Rectal smooth muscle tissue (tissue), 1 donor: ENCODE results near the gene SIK3.
A peak's percentile ranks its signal among the peaks of the same experiment; 100 is the strongest.

Experiments used
- H3K27ac ChIP-seq: one replicate; pipeline ENCODE4 v1.7.0; 2013; ENCODE audit warnings: low read depth, low read length, inconsistent platforms
- H3K27me3 ChIP-seq: one replicate; pipeline ENCODE4 v1.7.0; 2013; ENCODE audit warnings: low read length; ENCODE audit not compliant: control insufficient read depth, insufficient read depth
- H3K36me3 ChIP-seq: one replicate; pipeline ENCODE4 v1.7.0; 2013; ENCODE audit warnings: low read length; ENCODE audit not compliant: control insufficient read depth, insufficient read depth
- H3K4me1 ChIP-seq: one replicate; pipeline ENCODE4 v1.7.0; 2013; ENCODE audit warnings: low read length; ENCODE audit not compliant: control insufficient read depth, insufficient read depth
- H3K4me3 ChIP-seq: one replicate; pipeline ENCODE4 v1.7.0; 2013; ENCODE audit warnings: low read length
- H3K9ac ChIP-seq: one replicate; pipeline ENCODE4 v1.7.0; 2013; ENCODE audit warnings: low read length

SIK3 gene

DNA sequence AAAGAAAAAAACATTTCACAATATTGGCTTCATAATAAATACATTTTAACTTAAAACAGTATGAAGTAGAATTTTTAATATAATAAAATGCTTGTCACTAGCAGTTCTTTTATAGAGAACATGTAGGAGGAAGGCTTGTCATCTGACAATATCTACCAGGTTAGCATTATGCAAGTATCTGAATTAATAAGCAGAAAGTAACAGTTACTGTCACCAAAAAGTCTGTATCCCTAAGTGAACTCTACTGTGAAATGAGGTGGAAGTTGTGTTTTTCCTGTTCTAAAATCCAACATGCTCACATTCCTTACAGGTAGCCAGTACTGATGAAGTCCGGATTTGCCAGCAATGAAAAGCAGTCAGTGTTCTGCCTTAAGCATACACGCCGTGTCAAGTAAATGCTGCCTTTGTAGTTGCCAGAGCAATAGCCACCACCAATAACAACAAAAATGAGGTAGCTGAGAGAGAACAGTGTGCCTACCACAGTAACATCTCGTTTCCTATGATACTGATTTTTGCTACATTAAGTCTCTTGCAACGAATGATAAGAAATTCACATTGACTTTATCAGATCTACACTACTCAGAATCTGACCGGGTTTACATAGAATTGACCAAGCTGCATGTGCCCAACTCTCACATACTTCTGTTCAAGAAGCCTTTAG lies 95.5 kb downstream of the SIK3 start:
- Histone ChIP-seq H3K36me3 (no peaks in the 10 kb centered on the region), H3K27ac (no peak overlapping the region), H3K4me1 (peaks cover 3% of the 10 kb centered on the region), H3K27me3 (no peaks in the 10 kb centered on the region), H3K4me3 (no peak overlapping the region), H3K9ac (no peak overlapping the region)

DNA sequence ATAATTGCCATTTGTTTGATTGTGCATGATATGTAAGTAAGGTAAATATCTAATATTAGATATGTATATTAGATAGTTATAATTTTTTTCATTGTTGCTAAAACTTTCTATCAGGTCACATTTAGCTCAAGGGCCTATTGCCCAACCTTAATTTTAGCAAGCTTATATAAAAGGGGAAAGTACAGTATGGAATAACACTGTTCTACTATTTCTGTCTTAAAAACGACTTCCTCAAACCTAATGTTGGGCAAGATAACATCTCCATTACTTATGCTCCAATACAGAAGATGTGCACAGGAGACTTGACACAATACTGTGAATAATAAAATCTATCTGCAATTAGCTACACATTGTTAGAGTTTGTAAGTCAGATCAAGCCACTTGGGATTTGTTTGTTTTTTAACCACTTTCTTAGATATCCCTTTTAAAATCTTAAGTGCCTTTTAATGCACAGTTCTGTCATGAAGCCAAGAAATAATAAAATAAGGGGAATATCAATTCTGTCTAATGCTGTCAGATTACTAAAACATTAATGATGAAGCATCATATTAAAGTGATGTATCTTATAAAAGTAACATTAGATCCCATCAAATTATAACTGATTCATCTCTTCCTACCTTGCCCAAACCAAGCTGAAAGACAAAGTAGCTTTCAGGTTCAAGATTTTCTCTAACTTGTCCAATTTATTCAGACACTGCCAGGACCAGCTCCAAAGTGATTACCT lies 98.1 kb downstream of the SIK3 start:
- Histone ChIP-seq H3K27me3 (no peaks in the 10 kb centered on the region), H3K27ac (no peak overlapping the region), H3K9ac (no peak overlapping the region), H3K4me1 (peaks cover 3% of the 10 kb centered on the region), H3K4me3 (no peak overlapping the region), H3K36me3 (no peaks in the 10 kb centered on the region)

DNA sequence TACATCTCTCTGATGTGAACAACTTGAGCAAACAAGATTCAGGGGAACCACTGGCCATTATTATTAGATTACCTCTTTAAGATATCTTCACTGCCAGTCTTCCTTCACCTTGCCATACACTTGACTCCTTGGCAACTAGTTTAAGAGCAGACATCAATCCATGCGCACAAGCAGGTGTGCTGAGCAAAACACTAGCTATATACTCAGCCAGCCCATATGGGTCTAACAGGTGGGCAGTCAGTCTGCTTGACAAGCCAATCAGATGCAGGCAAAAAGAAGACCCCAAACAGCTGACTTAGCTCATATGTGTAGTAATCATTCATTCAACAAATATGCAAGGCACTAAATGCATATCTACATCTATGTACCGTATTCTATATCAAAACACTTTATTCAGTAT lies 101.2 kb downstream of the SIK3 start:
- no peak overlapping the region for H3K27ac ChIP-seq
- H3K4me3 ChIP-seq = no peak overlapping the region

DNA sequence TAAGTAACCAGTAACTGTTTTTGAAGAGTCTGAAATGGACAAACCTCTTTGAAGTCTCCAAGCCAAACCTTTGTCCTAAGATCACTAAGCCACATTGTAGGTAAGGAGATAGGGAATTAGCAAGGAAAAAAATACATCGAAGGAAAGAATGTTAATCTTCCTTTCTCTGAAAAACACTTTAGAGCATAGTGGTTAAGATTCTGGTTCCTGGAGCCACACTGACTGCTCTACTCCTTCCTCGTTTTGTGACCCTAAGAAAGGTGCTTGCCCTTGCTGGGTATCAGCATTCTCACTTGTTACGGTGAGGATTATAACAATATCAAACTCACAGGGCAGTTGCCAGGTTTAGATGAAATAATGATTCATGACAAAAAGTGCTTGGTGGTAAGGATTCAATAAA lies 104.0 kb downstream of the SIK3 start:
- Histone ChIP-seq H3K27me3 (no peaks in the 10 kb centered on the region), H3K9ac (no peak overlapping the region), H3K4me3 (no peak overlapping the region), H3K4me1 (peaks cover 19% of the 10 kb centered on the region), H3K36me3 (no peaks in the 10 kb centered on the region), H3K27ac (no peak overlapping the region)

More for the DNA sequence above, 101.2 kb downstream of the SIK3 start:
- Histone ChIP-seq H3K36me3 (no peaks in the 10 kb centered on the region), H3K4me1 (peaks cover 7% of the 10 kb centered on the region), H3K9ac (no peak overlapping the region), H3K27me3 (no peaks in the 10 kb centered on the region)

DNA sequence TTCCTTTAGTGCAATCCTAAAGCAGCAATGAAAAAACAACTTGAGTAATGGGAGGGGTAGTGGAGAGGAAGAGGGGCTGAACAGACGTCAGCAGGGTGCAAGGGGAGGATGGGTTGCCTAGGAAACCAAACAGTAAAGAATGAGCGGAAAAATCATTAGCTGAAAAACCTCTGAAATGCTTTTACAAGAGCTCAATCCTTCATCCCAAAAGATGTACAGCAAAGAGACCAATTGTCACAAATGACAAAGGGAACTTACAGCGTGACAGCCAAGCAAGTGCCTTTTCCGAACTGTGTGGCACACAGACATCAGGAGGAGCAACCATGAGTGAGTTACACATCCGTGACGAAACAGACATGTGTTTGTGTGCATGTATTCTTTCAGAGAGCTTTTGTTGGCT lies 104.6 kb downstream of the SIK3 start:
- Histone ChIP-seq H3K27me3 (no peaks in the 10 kb centered on the region), H3K36me3 (no peaks in the 10 kb centered on the region), H3K27ac (no peak overlapping the region), H3K9ac (no peak overlapping the region), H3K4me1 (peaks cover 23% of the 10 kb centered on the region), H3K4me3 (no peak overlapping the region)

DNA sequence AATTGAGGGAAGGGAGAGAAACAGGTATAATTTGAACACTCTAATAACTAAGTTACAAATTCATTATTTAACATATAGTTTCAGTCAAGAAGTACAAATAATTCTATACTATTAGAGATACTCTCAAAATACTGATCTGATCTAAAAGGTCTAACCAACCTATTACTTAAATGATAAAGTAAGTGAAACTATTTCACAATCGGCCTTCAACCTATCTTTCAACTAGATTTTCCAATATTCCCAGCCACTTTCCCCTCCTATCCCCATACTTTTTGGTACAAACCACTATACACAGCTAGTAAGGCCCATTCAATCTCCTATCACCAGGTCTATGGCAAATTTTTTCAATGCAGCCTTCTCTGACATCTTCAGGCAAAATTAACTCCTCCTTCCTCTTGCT lies 106.7 kb downstream of the SIK3 start:
- H3K4me3 ChIP-seq = no peak overlapping the region
- no peaks in the 10 kb centered on the region for H3K36me3 ChIP-seq
- no peaks in the 10 kb centered on the region for H3K27me3 ChIP-seq
- peaks cover 33% of the 10 kb centered on the region for H3K4me1 ChIP-seq
- no peak overlapping the region for H3K9ac ChIP-seq
- no peak overlapping the region for H3K27ac ChIP-seq

DNA sequence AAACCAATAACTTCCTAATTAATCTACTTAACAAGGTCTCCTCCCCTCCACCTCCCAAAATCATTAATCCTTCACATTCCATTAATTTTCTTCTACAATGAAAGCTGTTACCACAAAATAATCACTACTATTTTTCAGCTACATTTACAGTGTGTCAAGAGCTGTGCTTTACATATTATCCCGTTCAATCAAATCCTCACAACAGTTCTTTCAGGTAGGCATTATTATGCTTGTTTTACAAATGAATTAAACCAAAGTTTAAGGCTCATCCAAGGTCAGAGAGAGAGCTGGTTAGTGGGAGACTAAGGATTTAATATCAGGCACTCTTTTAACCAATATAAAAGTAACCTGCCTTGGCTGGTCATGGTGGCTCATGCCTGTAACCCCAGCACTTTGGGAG lies 107.4 kb downstream of the SIK3 start:
- Histone ChIP-seq H3K27me3 (no peaks in the 10 kb centered on the region), H3K9ac (no peak overlapping the region), H3K4me1 (peaks cover 35% of the 10 kb centered on the region), H3K27ac (no peak overlapping the region), H3K36me3 (no peaks in the 10 kb centered on the region), H3K4me3 (no peak overlapping the region)

DNA sequence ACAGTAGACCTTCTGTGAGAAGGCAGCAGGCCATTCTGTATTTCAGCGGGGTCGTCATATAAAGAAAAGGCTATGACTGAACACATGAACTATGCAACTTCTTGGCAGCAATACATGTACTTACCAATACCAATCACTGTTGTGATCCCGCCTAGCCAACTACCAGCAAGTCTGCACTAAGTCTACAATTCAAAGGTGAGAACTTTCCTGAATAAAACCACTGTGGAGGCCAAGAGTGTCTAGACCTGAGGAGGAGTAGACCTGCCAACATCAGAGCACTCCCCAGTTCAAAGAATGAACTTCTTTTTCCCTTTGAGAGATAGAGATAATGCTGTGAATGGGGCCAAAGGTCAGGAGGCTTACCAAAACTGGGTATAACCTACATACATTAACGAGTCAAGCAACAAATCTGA lies 108.2 kb downstream of the SIK3 start:
- peaks cover 36% of the 10 kb centered on the region for H3K4me1 ChIP-seq
- H3K36me3 ChIP-seq = no peaks in the 10 kb centered on the region
- no peak overlapping the region for H3K4me3 ChIP-seq
- H3K9ac ChIP-seq = no peak overlapping the region
- no peaks in the 10 kb centered on the region for H3K27me3 ChIP-seq
- peak overlapping the region; percentile 35 for H3K27ac ChIP-seq

DNA sequence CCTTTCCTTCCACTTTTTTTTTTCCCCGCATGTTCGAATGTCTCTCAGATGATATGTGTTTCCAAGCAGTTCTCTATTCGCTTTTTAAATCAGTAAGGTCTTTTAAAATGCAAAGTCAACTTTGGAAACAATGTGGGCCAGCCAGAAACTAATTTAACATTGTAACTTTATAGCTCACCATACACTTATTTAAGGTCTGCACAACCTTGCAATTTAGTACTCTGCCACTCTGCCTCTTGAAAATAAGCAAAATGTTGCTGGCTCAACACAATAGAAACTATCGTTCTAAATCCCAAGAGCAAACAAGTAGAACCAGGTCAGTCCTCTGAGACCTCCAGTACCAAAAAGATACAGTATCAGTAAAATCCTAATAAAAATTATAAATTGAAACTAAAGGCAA lies 109.0 kb downstream of the SIK3 start:
- Histone ChIP-seq H3K9ac (no peak overlapping the region), H3K36me3 (no peaks in the 10 kb centered on the region), H3K27me3 (no peaks in the 10 kb centered on the region), H3K27ac (peak overlapping the region; percentile 61), H3K4me1 (peaks cover 42% of the 10 kb centered on the region), H3K4me3 (no peak overlapping the region)

DNA sequence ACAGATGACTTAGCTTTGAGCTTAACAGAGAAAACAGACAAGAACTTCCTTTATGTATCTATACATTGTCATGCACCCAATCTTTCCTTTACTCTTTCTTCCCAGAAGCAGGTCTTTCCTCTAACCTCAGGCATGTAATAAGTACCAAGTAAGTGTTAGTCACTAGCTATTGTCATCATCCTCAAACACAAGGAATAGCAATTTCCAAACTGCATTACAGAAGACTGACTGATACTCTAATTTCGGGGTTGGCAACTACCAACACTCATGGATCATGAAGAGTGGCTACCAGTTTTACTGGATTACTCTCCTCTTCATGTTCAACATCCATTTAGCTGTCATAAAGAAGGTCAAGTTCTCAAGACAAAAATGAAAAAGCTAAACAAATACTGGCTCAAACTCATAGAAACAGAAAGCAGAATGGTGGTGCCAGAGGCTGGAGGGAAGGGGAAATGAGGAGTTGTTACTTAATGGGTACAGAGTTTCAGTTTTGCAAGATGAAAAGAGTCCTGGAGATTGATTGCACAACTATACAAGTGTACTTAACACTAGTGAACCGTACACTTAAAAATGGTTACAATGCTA lies 111.6 kb downstream of the SIK3 start:
- Histone ChIP-seq H3K9ac (no peak overlapping the region), H3K4me3 (no peak overlapping the region), H3K4me1 (peaks cover 38% of the 10 kb centered on the region)

DNA sequence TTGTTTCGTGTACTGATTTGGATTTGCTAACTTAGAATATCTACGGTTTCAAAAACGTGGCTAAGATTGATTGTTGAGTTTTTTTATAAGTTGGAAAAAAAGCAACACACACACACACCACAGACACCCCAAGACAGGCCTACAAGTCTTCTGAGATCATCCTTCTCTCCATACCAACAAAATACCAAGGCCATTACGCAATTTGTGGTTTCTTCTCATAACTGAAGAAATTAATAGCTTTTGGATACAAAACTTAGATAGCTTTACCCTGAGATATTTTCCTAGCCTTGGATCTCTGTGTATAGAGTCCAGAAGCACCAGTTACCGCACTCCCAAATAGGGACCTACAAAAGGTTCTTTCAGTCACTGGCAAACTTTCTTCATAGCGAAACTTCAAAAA lies 113.6 kb downstream of the SIK3 start:
- Histone ChIP-seq H3K4me3 (peak overlapping the region; percentile 33), H3K9ac (no peak overlapping the region), H3K27me3 (no peaks in the 10 kb centered on the region), H3K4me1 (peaks cover 31% of the 10 kb centered on the region), H3K36me3 (no peaks in the 10 kb centered on the region), H3K27ac (peak overlapping the region; percentile 67)

More for the DNA sequence above, 111.6 kb downstream of the SIK3 start:
- Histone ChIP-seq H3K27me3 (no peaks in the 10 kb centered on the region), H3K36me3 (no peaks in the 10 kb centered on the region), H3K27ac (peak overlapping the region; percentile 60)

DNA sequence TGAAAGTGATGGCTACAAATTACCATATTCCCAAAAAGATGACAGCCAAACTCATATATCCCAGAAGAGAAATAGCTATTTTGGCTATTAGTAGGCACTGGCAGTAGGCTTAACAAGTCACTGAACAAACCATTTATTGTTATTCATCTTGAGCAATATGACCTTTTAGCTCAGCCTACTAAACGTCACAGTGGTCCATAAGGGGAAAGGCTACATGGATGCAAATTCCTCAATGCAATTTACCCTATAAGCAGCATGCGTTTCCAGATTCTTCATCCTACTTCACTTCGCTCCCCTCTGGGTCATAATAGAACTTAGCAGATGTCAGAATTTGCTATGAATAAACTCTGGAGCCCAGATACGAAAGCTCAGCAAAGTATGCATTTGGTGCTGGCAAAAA lies 114.0 kb downstream of the SIK3 start:
- no peaks in the 10 kb centered on the region for H3K36me3 ChIP-seq
- H3K27ac ChIP-seq = peak overlapping the region; percentile 67
- peak overlapping the region; percentile 33 for H3K4me3 ChIP-seq
- H3K27me3 ChIP-seq = no peaks in the 10 kb centered on the region
- peaks cover 28% of the 10 kb centered on the region for H3K4me1 ChIP-seq
- H3K9ac ChIP-seq = no peak overlapping the region
